ENCODE data around the gene MOCOS.
A peak's percentile ranks its signal among the peaks of the same experiment; 100 is the strongest.
"Not testable (repeated sequence)": the region's sequence is repeated elsewhere in the genome, so short reads cannot be mapped to it uniquely, and the experiment has no call there.

Gene MOCOS

GRCh38 chr18:36155851-36156757 lies 31.2 kb upstream of the MOCOS start:
- no peaks in the 10 kb centered on the region for H3K79me2 ChIP-seq (ENCODE audit: control insufficient read depth, insufficient read depth, low read length, unreplicated experiment)
- no peak overlapping the region for H3K4me3 ChIP-seq (ENCODE audit: low read depth, low read length)
- H3K27me3 ChIP-seq (ENCODE audit: insufficient read depth, low read length), result no peaks in the 10 kb centered on the region
- H3K4me1 ChIP-seq (ENCODE audit: control insufficient read depth, insufficient read depth, low read length, unreplicated experiment), result peaks cover 16% of the 10 kb centered on the region
- H2AFZ ChIP-seq (ENCODE audit: low read length, unreplicated experiment), result no peak overlapping the region
- peaks cover 40% of the 10 kb centered on the region for H3K36me3 ChIP-seq (ENCODE audit: insufficient read depth, low read length)
- H3K27ac ChIP-seq (ENCODE audit: low read depth, low read length), result peak overlapping the region; percentile 80; the same call in 1 of the 2 replicates

GRCh38 chr18:36157441-36157840 lies 29.9 kb upstream of the MOCOS start:
- Histone ChIP-seq H3K79me2 (ENCODE audit: control insufficient read depth, insufficient read depth, low read length, unreplicated experiment) (no peaks in the 10 kb centered on the region), H3K4me3 (ENCODE audit: low read depth, low read length) (no peak overlapping the region), H3K27me3 (ENCODE audit: insufficient read depth, low read length) (no peaks in the 10 kb centered on the region), H3K4me1 (ENCODE audit: control insufficient read depth, insufficient read depth, low read length, unreplicated experiment) (peaks cover 16% of the 10 kb centered on the region), H3K36me3 (ENCODE audit: insufficient read depth, low read length) (peaks cover 42% of the 10 kb centered on the region), H3K27ac (ENCODE audit: low read depth, low read length) (peak overlapping the region; percentile 80), H2AFZ (ENCODE audit: low read length, unreplicated experiment) (no peak overlapping the region)

GRCh38 chr18:36158266-36158867 lies 28.9 kb upstream of the MOCOS start:
- Histone ChIP-seq H3K4me3 (ENCODE audit: low read depth, low read length) (no peak overlapping the region), H3K27ac (ENCODE audit: low read depth, low read length) (peak overlapping the region; percentile 80), H2AFZ (ENCODE audit: low read length, unreplicated experiment) (no peak overlapping the region), H3K4me1 (ENCODE audit: control insufficient read depth, insufficient read depth, low read length, unreplicated experiment) (peaks cover 16% of the 10 kb centered on the region), H3K79me2 (ENCODE audit: control insufficient read depth, insufficient read depth, low read length, unreplicated experiment) (no peaks in the 10 kb centered on the region), H3K36me3 (ENCODE audit: insufficient read depth, low read length) (peaks cover 41% of the 10 kb centered on the region), H3K27me3 (ENCODE audit: insufficient read depth, low read length) (no peaks in the 10 kb centered on the region)

- Histone ChIP-seq H3K79me2 (ENCODE audit: control insufficient read depth, insufficient read depth, low read length, unreplicated experiment) (no peaks in the 10 kb centered on the region), H3K27ac (ENCODE audit: low read depth, low read length) (no peak overlapping the region), H2AFZ (ENCODE audit: low read length, unreplicated experiment) (no peak overlapping the region), H3K4me1 (ENCODE audit: control insufficient read depth, insufficient read depth, low read length, unreplicated experiment) (peaks cover 16% of the 10 kb centered on the region), H3K27me3 (ENCODE audit: insufficient read depth, low read length) (no peaks in the 10 kb centered on the region), H3K36me3 (ENCODE audit: insufficient read depth, low read length) (peaks cover 46% of the 10 kb centered on the region), H3K4me3 (ENCODE audit: low read depth, low read length) (no peak overlapping the region)
These were observed 26.3 kb upstream of the MOCOS start for GRCh38 chr18:36160959-36161371.

GRCh38 chr18:36162981-36163380 lies 24.3 kb upstream of the MOCOS start:
- no peak overlapping the region for H3K4me3 ChIP-seq (ENCODE audit: low read depth, low read length)

GRCh38 chr18:36167692-36168218 lies 19.5 kb upstream of the MOCOS start:
- Histone ChIP-seq H3K4me1 (ENCODE audit: control insufficient read depth, insufficient read depth, low read length, unreplicated experiment) (no peaks in the 10 kb centered on the region), H3K27ac (ENCODE audit: low read depth, low read length) (no peak overlapping the region), H3K4me3 (ENCODE audit: low read depth, low read length) (no peak overlapping the region), H3K79me2 (ENCODE audit: control insufficient read depth, insufficient read depth, low read length, unreplicated experiment) (no peaks in the 10 kb centered on the region), H3K27me3 (ENCODE audit: insufficient read depth, low read length) (no peaks in the 10 kb centered on the region), H2AFZ (ENCODE audit: low read length, unreplicated experiment) (no peak overlapping the region), H3K36me3 (ENCODE audit: insufficient read depth, low read length) (peaks cover 31% of the 10 kb centered on the region)

More at GRCh38 chr18:36162981-36163380, 24.3 kb upstream of the MOCOS start:
- Histone ChIP-seq H3K36me3 (ENCODE audit: insufficient read depth, low read length) (peaks cover 37% of the 10 kb centered on the region), H3K27me3 (ENCODE audit: insufficient read depth, low read length) (no peaks in the 10 kb centered on the region), H3K4me1 (ENCODE audit: control insufficient read depth, insufficient read depth, low read length, unreplicated experiment) (peaks cover 6% of the 10 kb centered on the region), H3K27ac (ENCODE audit: low read depth, low read length) (no peak overlapping the region), H2AFZ (ENCODE audit: low read length, unreplicated experiment) (no peak overlapping the region), H3K79me2 (ENCODE audit: control insufficient read depth, insufficient read depth, low read length, unreplicated experiment) (no peaks in the 10 kb centered on the region)

- H3K79me2 ChIP-seq (ENCODE audit: control insufficient read depth, insufficient read depth, low read length, unreplicated experiment); H3K27ac ChIP-seq (ENCODE audit: low read depth, low read length); H3K27me3 ChIP-seq (ENCODE audit: insufficient read depth, low read length); H2AFZ ChIP-seq (ENCODE audit: low read length, unreplicated experiment); H3K4me1 ChIP-seq (ENCODE audit: control insufficient read depth, insufficient read depth, low read length, unreplicated experiment); H3K4me3 ChIP-seq (ENCODE audit: low read depth, low read length): not testable (repeated sequence)
- H3K36me3 ChIP-seq (ENCODE audit: insufficient read depth, low read length), result peaks cover 35% of the 10 kb centered on the region
These were observed 19.0 kb upstream of the MOCOS start for GRCh38 chr18:36168296-36168695.

- Histone ChIP-seq H3K27me3 (ENCODE audit: insufficient read depth, low read length) (no peaks in the 10 kb centered on the region), H3K4me3 (ENCODE audit: low read depth, low read length) (no peak overlapping the region), H3K36me3 (ENCODE audit: insufficient read depth, low read length) (peaks cover 28% of the 10 kb centered on the region), H3K4me1 (ENCODE audit: control insufficient read depth, insufficient read depth, low read length, unreplicated experiment) (no peaks in the 10 kb centered on the region), H3K27ac (ENCODE audit: low read depth, low read length) (no peak overlapping the region), H3K79me2 (ENCODE audit: control insufficient read depth, insufficient read depth, low read length, unreplicated experiment) (no peaks in the 10 kb centered on the region), H2AFZ (ENCODE audit: low read length, unreplicated experiment) (no peak overlapping the region)
These were observed 17.4 kb upstream of the MOCOS start for GRCh38 chr18:36169938-36170337.

- no peaks in the 10 kb centered on the region for H3K79me2 ChIP-seq (ENCODE audit: control insufficient read depth, insufficient read depth, low read length, unreplicated experiment)
- peaks cover 11% of the 10 kb centered on the region for H3K4me1 ChIP-seq (ENCODE audit: control insufficient read depth, insufficient read depth, low read length, unreplicated experiment)
- no peak overlapping the region for H3K27ac ChIP-seq (ENCODE audit: low read depth, low read length)
- no peak overlapping the region for H3K4me3 ChIP-seq (ENCODE audit: low read depth, low read length)
- H3K27me3 ChIP-seq (ENCODE audit: insufficient read depth, low read length), result no peaks in the 10 kb centered on the region
- H3K36me3 ChIP-seq (ENCODE audit: insufficient read depth, low read length), result peaks cover 22% of the 10 kb centered on the region
- no peak overlapping the region for H2AFZ ChIP-seq (ENCODE audit: low read length, unreplicated experiment)
These were observed 11.8 kb upstream of the MOCOS start for GRCh38 chr18:36175481-36175880.

- no peak overlapping the region for H3K4me3 ChIP-seq (ENCODE audit: low read depth, low read length)
- no peak overlapping the region for H2AFZ ChIP-seq (ENCODE audit: low read length, unreplicated experiment)
- no peaks in the 10 kb centered on the region for H3K27me3 ChIP-seq (ENCODE audit: insufficient read depth, low read length)
- no peak overlapping the region for H3K27ac ChIP-seq (ENCODE audit: low read depth, low read length)
- peaks cover 11% of the 10 kb centered on the region for H3K4me1 ChIP-seq (ENCODE audit: control insufficient read depth, insufficient read depth, low read length, unreplicated experiment)
- no peaks in the 10 kb centered on the region for H3K79me2 ChIP-seq (ENCODE audit: control insufficient read depth, insufficient read depth, low read length, unreplicated experiment)
- H3K36me3 ChIP-seq (ENCODE audit: insufficient read depth, low read length), result peaks cover 19% of the 10 kb centered on the region
These were observed 11.1 kb upstream of the MOCOS start for GRCh38 chr18:36176177-36176584.

All from ACC112 (cell line).